ENCODE data around the gene CYP19A1. TPM values are rescaled to one million over a fixed set of nuclear protein-coding genes. Genes with fewer than 3 reads are reported as not detected.

The CYP19A1 gene
- total and polyA plus RNA-seq, 7 donors = 0.10 to 0.71 (median 0.41) TPM; not detected in 4

GRCh38 chr15:51318382-51319150, 19.8 kb downstream of the CYP19A1 start:
- TF ChIP-seq POLR2A (IDR thresholded peaks at IDR 0.05) = no peak
- TF ChIP-seq EP300 (IDR thresholded peaks at IDR 0.05) = no peak
- peaks cover 0 to 9% (median 6%) of the 10 kb centered on the region in 4 donors for H3K4me1 ChIP-seq
- 77 to 79% methylated on average over 7 of the region's 7 CpGs for WGBS, 2 donors
- intact Hi-C loops (cut with DNase I) = no loop called here
- no peaks in the 10 kb centered on the region for H3K27me3 ChIP-seq
- H3K27ac ChIP-seq = no peak overlapping the region
- no peak for DNase-seq
- H3K4me3 ChIP-seq = no peak overlapping the region
- H3K36me3 ChIP-seq = no peaks in the 10 kb centered on the region
- no peaks in the 10 kb centered on the region for H3K9me3 ChIP-seq

- no peak for DNase-seq
- intact Hi-C loops (cut with DNase I) = no loop called here
- Histone ChIP-seq H3K4me3 (no peak overlapping the region), H3K27me3 (no peaks in the 10 kb centered on the region), H3K9me3 (no peaks in the 10 kb centered on the region), H3K27ac (no peak overlapping the region), H3K36me3 (no peaks in the 10 kb centered on the region), H3K4me1 (no peaks in the 10 kb centered on the region)
- 88 to 95% methylated on average over 1 of the region's 1 CpG for WGBS, 2 donors
- TF ChIP-seq EP300 (IDR thresholded peaks at IDR 0.05) (no peak), CTCF (IDR thresholded peaks at IDR 0.05) (no peak), POLR2A (IDR thresholded peaks at IDR 0.05) (no peak), POLR2AphosphoS5 (IDR thresholded peaks at IDR 0.05) (no peak)
These were observed 21.8 kb downstream of the CYP19A1 start for GRCh38 chr15:51316636-51317035.

DNA sequence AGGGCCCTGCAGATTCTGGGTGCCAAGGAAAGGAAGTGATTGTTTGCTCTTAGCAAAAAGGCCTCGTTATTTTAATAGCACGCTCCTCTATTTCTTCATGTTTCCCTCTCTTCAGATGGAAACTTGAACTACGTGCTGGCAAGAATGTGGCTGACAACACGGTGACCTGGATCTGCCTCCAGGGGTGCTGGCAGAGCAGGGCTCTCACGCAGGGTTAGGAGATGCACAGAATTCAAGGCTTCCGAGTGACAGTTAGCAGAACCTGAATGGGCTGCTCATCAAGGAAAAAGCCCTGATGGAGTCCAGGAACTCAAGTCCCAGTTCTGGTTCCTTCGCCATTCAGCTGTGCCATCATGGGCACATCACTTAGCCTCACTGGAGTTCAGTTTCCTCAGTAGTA, 22.7 kb downstream of the CYP19A1 start:
- intact Hi-C loops (cut with DNase I) = no loop called here
- Histone ChIP-seq H3K27me3 (no peaks in the 10 kb centered on the region), H3K4me1 (no peaks in the 10 kb centered on the region), H3K9me3 (no peaks in the 10 kb centered on the region), H3K4me3 (no peak overlapping the region), H3K36me3 (no peaks in the 10 kb centered on the region), H3K27ac (no peak overlapping the region)
- no peak for DNase-seq
- 91 to 92% methylated on average over 7 of the region's 7 CpGs for WGBS, 2 donors
- no peak for TF ChIP-seq POLR2AphosphoS5 (IDR thresholded peaks at IDR 0.05)

- Histone ChIP-seq H3K36me3 (no peaks in the 10 kb centered on the region), H3K9me3 (no peaks in the 10 kb centered on the region), H3K4me1 (no peaks in the 10 kb centered on the region), H3K4me3 (no peak overlapping the region), H3K27me3 (no peaks in the 10 kb centered on the region), H3K27ac (no peak overlapping the region)
- DNase-seq = no peak
- TF ChIP-seq EP300 (IDR thresholded peaks at IDR 0.05) = no peak
- TF ChIP-seq POLR2AphosphoS5 (IDR thresholded peaks at IDR 0.05) = no peak
- no peak for TF ChIP-seq POLR2A (IDR thresholded peaks at IDR 0.05)
- TF ChIP-seq CTCF (IDR thresholded peaks at IDR 0.05) = no peak
- intact Hi-C loops (cut with DNase I) = no loop called here
- WGBS, 2 donors = 86 to 94% methylated on average over 10 of the region's 10 CpGs
These were observed 23.7 kb downstream of the CYP19A1 start for GRCh38 chr15:51314391-51315337.

GRCh38 chr15:51313644-51314280, 24.6 kb downstream of the CYP19A1 start:
- Histone ChIP-seq H3K4me3 (no peak overlapping the region), H3K36me3 (no peaks in the 10 kb centered on the region), H3K4me1 (no peaks in the 10 kb centered on the region), H3K27ac (no peak overlapping the region), H3K27me3 (no peaks in the 10 kb centered on the region), H3K9me3 (no peaks in the 10 kb centered on the region)
- WGBS, 2 donors = 93 to 94% methylated on average over 10 of the region's 10 CpGs
- TF ChIP-seq POLR2A (IDR thresholded peaks at IDR 0.05) (no peak), EP300 (IDR thresholded peaks at IDR 0.05) (no peak), POLR2AphosphoS5 (IDR thresholded peaks at IDR 0.05) (no peak), CTCF (IDR thresholded peaks at IDR 0.05) (no peak)
- intact Hi-C loops (cut with DNase I) = no loop called here
- DNase-seq = no peak

Measured in sigmoid colon (tissue), 7 donors.